KMS-11 (cell line): ENCODE measurements around the gene ISYNA1.

ENCODE experiments used
- H2AFZ ChIP-seq: fragments of 200-600 bp; sonication (generic); 2 replicates; pipeline ENCODE4 v1.6.1; 2016; ENCODE audit warnings: antibody characterized with exemption, mixed run types, low read depth
- H3K27ac ChIP-seq: fragments of 200-600 bp; sonication (generic); 2 replicates; pipeline ENCODE4 v1.6.1; 2016; ENCODE audit warnings: mild to moderate bottlenecking, mixed run types
- H3K27me3 ChIP-seq: fragments of 200-600 bp; sonication (generic); 2 replicates; pipeline ENCODE4 v1.6.1; 2017; ENCODE audit warnings: mild to moderate bottlenecking, low read depth, mixed run types, moderate library complexity; ENCODE audit not compliant: insufficient read depth
- H3K36me3 ChIP-seq: fragments of 200-600 bp; sonication (generic); 2 replicates; pipeline ENCODE4 v1.6.1; 2017; ENCODE audit warnings: mild to moderate bottlenecking, mixed run types; ENCODE audit not compliant: insufficient read depth
- H3K4me1 ChIP-seq: fragments of 200-600 bp; sonication (generic); 2 replicates; pipeline ENCODE4 v1.6.1; 2016; ENCODE audit warnings: mild to moderate bottlenecking, low read depth, mixed run types; ENCODE audit not compliant: poor library complexity, severe bottlenecking
- H3K4me2 ChIP-seq: fragments of 200-600 bp; sonication (generic); 2 replicates; pipeline ENCODE4 v1.7.0; 2016; ENCODE audit warnings: mild to moderate bottlenecking, mixed run types
- H3K4me3 ChIP-seq: fragments of 200-600 bp; sonication (generic); IDR thresholded peaks from 2 replicates; pipeline ENCODE4 v1.6.1; 2017; ENCODE audit warnings: low read depth, low read length, mixed read lengths; ENCODE audit not compliant: insufficient read depth
- H3K79me2 ChIP-seq: fragments of 200-600 bp; sonication (generic); 2 replicates; pipeline ENCODE4 v1.6.1; 2016; ENCODE audit warnings: low read depth, mixed run types; ENCODE audit not compliant: insufficient read depth
- H3K9ac ChIP-seq: fragments of 200-600 bp; sonication (generic); 2 replicates; pipeline ENCODE4 v1.6.1; 2016; ENCODE audit warnings: mild to moderate bottlenecking, mixed run types
- H4K20me1 ChIP-seq: fragments of 200-600 bp; sonication (generic); 2 replicates; pipeline ENCODE4 v1.6.1; 2016; ENCODE audit warnings: mild to moderate bottlenecking, mixed run types; ENCODE audit not compliant: insufficient read depth
- CTCF ChIP-seq: fragments of 200-600 bp; sonication (generic); conservative IDR thresholded peaks from 2 replicates; pipeline ENCODE4 v1.6.1; 2017; ENCODE audit warnings: low read depth, mild to moderate bottlenecking, antibody characterized with exemption, low read length, moderate library complexity, mixed read lengths

The ISYNA1 gene

DNA sequence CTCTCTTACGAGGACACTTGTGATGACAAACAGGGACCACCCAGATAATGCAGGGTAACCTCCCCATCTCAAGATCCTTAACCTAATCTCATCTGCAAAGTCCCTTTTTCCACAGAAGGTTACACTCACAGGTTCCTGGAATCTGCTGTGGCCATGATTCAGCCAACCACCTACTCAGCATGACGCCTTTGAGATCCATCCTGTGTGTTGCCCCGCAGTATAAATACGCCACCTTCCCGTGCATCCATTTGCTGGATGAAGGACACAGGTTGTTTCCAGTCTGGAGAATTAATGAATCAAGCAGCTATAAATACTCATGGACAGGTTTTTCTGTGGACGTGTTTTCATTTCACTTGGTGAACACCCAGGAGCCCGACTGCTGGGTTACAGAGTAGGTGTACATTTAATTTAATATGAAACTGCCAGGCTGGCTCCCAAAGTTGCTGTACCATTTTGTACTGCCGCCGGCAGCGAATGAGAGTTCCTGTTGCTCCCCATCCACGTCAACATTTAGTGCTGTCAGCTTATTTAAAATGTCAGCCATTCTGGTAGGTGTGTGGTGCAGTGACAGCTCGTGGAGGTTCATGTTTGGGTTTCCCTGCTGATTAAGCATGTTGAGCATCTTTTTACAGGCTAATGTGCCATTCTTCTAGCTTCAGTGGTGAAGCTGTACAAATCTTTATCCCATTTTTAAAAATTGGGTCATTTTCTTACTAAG is 43.7 kb upstream of the ISYNA1 start:
- H3K36me3 ChIP-seq, result no peaks in the 10 kb centered on the region
- H3K4me3 ChIP-seq, result no peak overlapping the region
- H3K27ac ChIP-seq, result no peak overlapping the region
- H2AFZ ChIP-seq, result no peak overlapping the region
- H3K4me2 ChIP-seq, result no peak overlapping the region
- H3K27me3 ChIP-seq, result no peaks in the 10 kb centered on the region
- peaks cover 98% of the 10 kb centered on the region for H3K79me2 ChIP-seq
- no peak for TF ChIP-seq CTCF
- H4K20me1 ChIP-seq, result peaks cover 66% of the 10 kb centered on the region
- no peak overlapping the region for H3K9ac ChIP-seq
- H3K4me1 ChIP-seq, result peaks cover 17% of the 10 kb centered on the region

GRCh38 chr19:18480006-18480691 is 42.2 kb upstream of the ISYNA1 start:
- Histone ChIP-seq H3K27me3 (no peaks in the 10 kb centered on the region), H3K27ac (no peak overlapping the region), H3K4me2 (no peak overlapping the region), H3K79me2 (peaks cover 96% of the 10 kb centered on the region), H3K9ac (no peak overlapping the region), H2AFZ (no peak overlapping the region), H3K36me3 (no peaks in the 10 kb centered on the region), H3K4me1 (peaks cover 17% of the 10 kb centered on the region), H3K4me3 (no peak overlapping the region), H4K20me1 (peaks cover 54% of the 10 kb centered on the region)
- TF ChIP-seq CTCF, result no peak

GRCh38 chr19:18478545-18479311 is 40.8 kb upstream of the ISYNA1 start:
- H3K4me3 ChIP-seq, result no peak overlapping the region
- H3K27ac ChIP-seq, result no peak overlapping the region
- TF ChIP-seq CTCF, result no peak
- H3K79me2 ChIP-seq, result peaks cover 98% of the 10 kb centered on the region
- H3K9ac ChIP-seq, result no peak overlapping the region
- no peak overlapping the region for H3K4me2 ChIP-seq
- H2AFZ ChIP-seq, result no peak overlapping the region
- no peaks in the 10 kb centered on the region for H3K27me3 ChIP-seq
- H3K4me1 ChIP-seq, result peaks cover 17% of the 10 kb centered on the region
- H3K36me3 ChIP-seq, result no peaks in the 10 kb centered on the region
- peaks cover 50% of the 10 kb centered on the region for H4K20me1 ChIP-seq

- peaks cover 47% of the 10 kb centered on the region for H4K20me1 ChIP-seq
- no peak overlapping the region for H3K4me2 ChIP-seq
- TF ChIP-seq CTCF, result no peak
- peaks cover 98% of the 10 kb centered on the region for H3K79me2 ChIP-seq
- no peak overlapping the region for H3K4me3 ChIP-seq
- H3K9ac ChIP-seq, result no peak overlapping the region
- H3K27ac ChIP-seq, result no peak overlapping the region
- H3K4me1 ChIP-seq, result peaks cover 17% of the 10 kb centered on the region
- H3K27me3 ChIP-seq, result no peaks in the 10 kb centered on the region
- no peak overlapping the region for H2AFZ ChIP-seq
- no peaks in the 10 kb centered on the region for H3K36me3 ChIP-seq
These were observed 40.0 kb upstream of the ISYNA1 start for GRCh38 chr19:18477974-18478373.
